ENCODE measurements around the gene RFT1.
"Not testable (repeated sequence)": the region's sequence is repeated elsewhere in the genome, so short reads cannot be mapped to it uniquely, and the experiment has no call there.

The RFT1 gene

DNA sequence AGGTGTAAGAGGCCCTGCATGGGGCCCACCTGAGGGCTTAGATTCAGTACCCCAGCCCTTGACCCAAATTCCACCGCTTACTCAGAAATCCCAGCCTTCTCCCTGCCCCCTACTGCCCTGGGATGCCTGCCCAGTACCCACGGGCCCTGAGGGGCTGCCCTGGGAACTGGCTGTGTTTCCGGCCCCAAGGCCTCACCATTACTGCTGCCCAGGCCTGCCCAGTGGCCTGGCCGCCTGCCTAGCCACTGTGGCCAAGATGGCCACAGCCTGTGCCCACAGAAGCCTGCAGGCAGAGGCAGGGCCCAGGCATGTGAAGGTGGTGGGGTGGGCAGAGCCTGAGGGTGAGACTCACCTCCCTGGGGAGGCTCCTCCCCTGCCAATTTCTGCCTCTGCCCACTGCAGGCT is 24.6 kb upstream of the RFT1 start:
- Histone ChIP-seq H3K9ac (ENCODE audit: low read length in 2 of 2) (no peak overlapping the region), H3K36me3 (ENCODE audit: control insufficient read depth in 2 of 2, insufficient read depth in 2 of 2, low read length in 2 of 2) (no peaks in the 10 kb centered on the region), H3K9me3 (ENCODE audit: control insufficient read depth in 2 of 2, low read length in 2 of 2) (no peaks in the 10 kb centered on the region), H3K4me1 (ENCODE audit: control insufficient read depth, insufficient read depth, low read length) (peaks cover 11% of the 10 kb centered on the region), H3K4me3 (ENCODE audit: low read length in 2 of 2) (no peak overlapping the region), H3K27me3 (ENCODE audit: control insufficient read depth in 1 of 2, insufficient read depth in 2 of 2, low read length in 2 of 2) (peaks cover 11 to 15% of the 10 kb centered on the region in 2 donors), H3K27ac (ENCODE audit: low read length) (no peak overlapping the region)

DNA sequence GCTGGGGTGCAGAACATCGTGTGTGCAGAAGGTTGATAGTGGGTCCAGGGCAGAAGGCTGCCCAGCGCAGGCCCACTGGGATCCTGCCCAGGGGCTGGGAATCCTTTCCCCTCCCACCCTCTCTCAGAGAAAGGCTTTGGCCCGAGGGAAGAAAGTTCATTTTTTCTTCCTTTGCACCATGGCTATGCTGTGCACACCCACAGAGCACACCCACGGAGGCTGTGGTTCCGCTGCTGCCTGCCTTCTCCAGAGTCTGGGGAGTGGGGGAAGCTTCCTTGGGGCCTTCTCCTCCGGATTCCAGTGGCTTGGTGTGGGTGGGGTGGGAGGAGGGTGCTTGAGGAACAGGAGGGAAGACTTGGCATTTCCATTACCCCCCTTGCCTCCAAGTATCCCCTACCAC is 23.7 kb upstream of the RFT1 start:
- Histone ChIP-seq H3K36me3 (ENCODE audit: control insufficient read depth in 2 of 2, insufficient read depth in 2 of 2, low read length in 2 of 2) (no peaks in the 10 kb centered on the region), H3K9ac (ENCODE audit: low read length in 2 of 2) (no peak overlapping the region), H3K27me3 (ENCODE audit: control insufficient read depth in 1 of 2, insufficient read depth in 2 of 2, low read length in 2 of 2) (peaks cover 11 to 15% of the 10 kb centered on the region in 2 donors), H3K27ac (ENCODE audit: low read length) (no peak overlapping the region), H3K4me3 (ENCODE audit: low read length in 2 of 2) (no peak overlapping the region), H3K4me1 (ENCODE audit: control insufficient read depth, insufficient read depth, low read length) (peaks cover 6% of the 10 kb centered on the region), H3K9me3 (ENCODE audit: control insufficient read depth in 2 of 2, low read length in 2 of 2) (no peaks in the 10 kb centered on the region)

DNA sequence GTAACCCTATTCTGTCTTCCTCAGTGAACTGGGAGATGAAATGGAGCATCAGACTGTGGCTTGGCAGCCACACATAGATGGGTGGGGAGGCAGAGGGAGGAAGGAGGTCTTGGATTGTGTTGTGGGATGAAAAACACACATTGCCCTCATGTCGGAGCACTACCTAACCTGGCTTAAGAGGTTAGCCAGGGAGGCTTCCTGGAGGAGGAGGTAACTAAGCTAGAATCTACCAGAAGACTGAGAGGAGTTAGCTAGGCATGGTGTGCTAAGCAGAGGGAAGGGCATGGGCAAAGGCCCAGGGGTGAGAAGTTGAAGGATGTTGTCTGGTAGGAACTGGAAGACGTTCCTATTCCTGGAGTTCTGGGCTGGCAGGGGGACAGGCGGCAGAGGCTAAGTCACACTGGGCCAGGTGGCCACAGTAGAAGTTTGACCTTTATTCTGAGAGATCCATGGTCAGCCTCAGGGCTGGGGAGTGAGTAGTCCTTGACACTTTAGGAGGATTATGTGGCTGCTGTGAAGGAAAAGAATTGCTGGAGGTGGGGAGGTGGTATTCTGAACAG is 23.1 kb upstream of the RFT1 start:
- H3K9me3 ChIP-seq (ENCODE audit: control insufficient read depth in 2 of 2, low read length in 2 of 2): no peaks in the 10 kb centered on the region
- no peak overlapping the region for H3K27ac ChIP-seq (ENCODE audit: low read length)
- peaks cover 6% of the 10 kb centered on the region for H3K4me1 ChIP-seq (ENCODE audit: control insufficient read depth, insufficient read depth, low read length)
- H3K27me3 ChIP-seq (ENCODE audit: control insufficient read depth in 1 of 2, insufficient read depth in 2 of 2, low read length in 2 of 2): peaks cover 11 to 15% of the 10 kb centered on the region in 2 donors
- H3K4me3 ChIP-seq (ENCODE audit: low read length in 2 of 2): no peak overlapping the region
- H3K36me3 ChIP-seq (ENCODE audit: control insufficient read depth in 2 of 2, insufficient read depth in 2 of 2, low read length in 2 of 2): no peaks in the 10 kb centered on the region
- H3K9ac ChIP-seq (ENCODE audit: low read length in 2 of 2): no peak overlapping the region

DNA sequence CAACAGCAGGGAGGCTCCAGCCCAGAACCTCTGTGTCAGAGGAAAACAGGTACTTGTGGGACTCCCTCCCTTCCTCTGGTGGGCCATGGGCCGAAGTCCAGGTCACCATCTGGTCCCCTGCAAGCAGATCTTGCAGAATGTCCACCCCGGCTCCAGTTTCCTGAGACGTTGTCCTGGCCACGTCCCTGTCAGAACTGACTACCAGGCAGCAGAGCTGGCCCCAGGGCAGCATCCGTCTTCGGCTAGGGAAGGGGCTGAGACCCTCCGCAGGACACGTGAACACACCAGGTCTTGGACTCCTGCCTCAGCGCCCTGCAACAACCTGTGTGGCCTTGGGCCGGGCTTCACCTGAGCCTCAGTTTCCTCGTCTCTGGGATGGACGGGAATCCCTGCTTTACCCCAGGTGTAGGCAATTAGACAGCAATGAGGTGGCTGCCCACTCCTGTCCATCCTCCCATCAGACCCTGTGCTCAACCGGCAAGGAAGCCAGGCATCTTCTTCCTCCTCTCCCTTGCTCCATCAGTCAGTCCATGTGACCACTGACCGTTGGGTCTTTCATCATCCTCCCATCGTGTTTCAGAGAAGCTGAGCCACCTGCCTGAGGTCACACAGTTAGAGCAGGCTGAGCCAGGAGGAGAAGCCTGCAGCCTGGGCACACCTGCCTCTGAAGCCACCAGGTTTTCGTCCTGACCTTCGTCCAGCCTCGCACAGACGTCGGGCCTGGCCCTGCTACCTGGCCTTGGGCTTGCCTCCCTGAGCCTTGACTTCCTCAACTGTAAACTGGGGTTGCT is 21.8 kb upstream of the RFT1 start:
- H3K9ac ChIP-seq (ENCODE audit: low read length in 2 of 2): no peak overlapping the region
- peaks cover 6% of the 10 kb centered on the region for H3K4me1 ChIP-seq (ENCODE audit: control insufficient read depth, insufficient read depth, low read length)
- no peaks in the 10 kb centered on the region for H3K36me3 ChIP-seq (ENCODE audit: control insufficient read depth in 2 of 2, insufficient read depth in 2 of 2, low read length in 2 of 2)
- H3K27me3 ChIP-seq (ENCODE audit: control insufficient read depth in 1 of 2, insufficient read depth in 2 of 2, low read length in 2 of 2): peaks cover 11 to 15% of the 10 kb centered on the region in 2 donors
- H3K27ac ChIP-seq (ENCODE audit: low read length): no peak overlapping the region
- H3K9me3 ChIP-seq (ENCODE audit: control insufficient read depth in 2 of 2, low read length in 2 of 2): no peaks in the 10 kb centered on the region
- no peak overlapping the region for H3K4me3 ChIP-seq (ENCODE audit: low read length in 2 of 2)

DNA sequence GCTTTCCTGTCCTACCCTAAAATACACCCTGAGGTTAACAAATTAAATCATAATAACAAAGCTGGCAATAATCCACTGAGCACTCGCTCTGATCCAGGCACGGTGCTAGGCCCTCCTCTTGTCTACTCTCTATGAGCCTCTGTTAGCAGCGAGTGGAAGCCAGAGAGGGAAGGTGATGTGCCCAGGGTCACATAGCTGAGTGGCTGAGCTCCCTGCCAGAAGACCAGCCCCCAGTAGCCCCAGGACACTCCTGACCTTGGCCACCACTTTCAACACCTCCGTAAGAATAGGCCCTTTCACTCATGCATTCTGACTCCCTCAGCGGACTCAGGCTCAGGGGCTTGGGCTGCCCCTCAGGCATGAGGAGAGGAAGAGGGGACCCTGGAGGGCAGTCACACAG is 21.2 kb upstream of the RFT1 start:
- Histone ChIP-seq H3K36me3 (ENCODE audit: control insufficient read depth in 2 of 2, insufficient read depth in 2 of 2, low read length in 2 of 2) (no peaks in the 10 kb centered on the region), H3K27me3 (ENCODE audit: control insufficient read depth in 1 of 2, insufficient read depth in 2 of 2, low read length in 2 of 2) (peaks cover 11 to 12% of the 10 kb centered on the region in 2 donors), H3K9me3 (ENCODE audit: control insufficient read depth in 2 of 2, low read length in 2 of 2) (no peaks in the 10 kb centered on the region), H3K27ac (ENCODE audit: low read length) (no peak overlapping the region), H3K9ac (ENCODE audit: low read length in 2 of 2) (no peak overlapping the region), H3K4me1 (ENCODE audit: control insufficient read depth, insufficient read depth, low read length) (peaks cover 6% of the 10 kb centered on the region), H3K4me3 (ENCODE audit: low read length in 2 of 2) (no peak overlapping the region)

DNA sequence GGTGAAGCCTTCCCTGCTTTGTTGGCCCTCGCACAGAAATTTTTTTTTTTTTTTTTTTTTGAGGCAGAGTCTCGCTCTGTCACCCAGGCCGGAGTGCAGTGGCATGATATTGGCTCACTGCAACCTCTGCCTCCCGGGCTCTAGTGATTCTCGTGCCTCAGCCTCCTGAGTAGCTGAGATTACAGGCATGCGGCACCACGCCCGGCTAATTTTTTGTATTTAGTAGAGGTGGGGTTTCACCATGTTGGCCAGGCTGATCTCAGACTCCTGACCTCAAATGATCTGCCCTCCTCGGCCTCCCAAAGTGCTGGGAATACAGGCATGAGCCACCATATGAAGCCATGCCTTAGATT is 20.8 kb upstream of the RFT1 start:
- not testable (repeated sequence) for H3K4me3 ChIP-seq (ENCODE audit: low read length in 2 of 2); H3K36me3 ChIP-seq (ENCODE audit: control insufficient read depth in 2 of 2, insufficient read depth in 2 of 2, low read length in 2 of 2); H3K9me3 ChIP-seq (ENCODE audit: control insufficient read depth in 2 of 2, low read length in 2 of 2); H3K27ac ChIP-seq (ENCODE audit: low read length); H3K4me1 ChIP-seq (ENCODE audit: control insufficient read depth, insufficient read depth, low read length); H3K9ac ChIP-seq (ENCODE audit: low read length in 2 of 2)
- H3K27me3 ChIP-seq (ENCODE audit: control insufficient read depth in 1 of 2, insufficient read depth in 2 of 2, low read length in 2 of 2): peaks cover 9 to 12% of the 10 kb centered on the region in 2 donors

DNA sequence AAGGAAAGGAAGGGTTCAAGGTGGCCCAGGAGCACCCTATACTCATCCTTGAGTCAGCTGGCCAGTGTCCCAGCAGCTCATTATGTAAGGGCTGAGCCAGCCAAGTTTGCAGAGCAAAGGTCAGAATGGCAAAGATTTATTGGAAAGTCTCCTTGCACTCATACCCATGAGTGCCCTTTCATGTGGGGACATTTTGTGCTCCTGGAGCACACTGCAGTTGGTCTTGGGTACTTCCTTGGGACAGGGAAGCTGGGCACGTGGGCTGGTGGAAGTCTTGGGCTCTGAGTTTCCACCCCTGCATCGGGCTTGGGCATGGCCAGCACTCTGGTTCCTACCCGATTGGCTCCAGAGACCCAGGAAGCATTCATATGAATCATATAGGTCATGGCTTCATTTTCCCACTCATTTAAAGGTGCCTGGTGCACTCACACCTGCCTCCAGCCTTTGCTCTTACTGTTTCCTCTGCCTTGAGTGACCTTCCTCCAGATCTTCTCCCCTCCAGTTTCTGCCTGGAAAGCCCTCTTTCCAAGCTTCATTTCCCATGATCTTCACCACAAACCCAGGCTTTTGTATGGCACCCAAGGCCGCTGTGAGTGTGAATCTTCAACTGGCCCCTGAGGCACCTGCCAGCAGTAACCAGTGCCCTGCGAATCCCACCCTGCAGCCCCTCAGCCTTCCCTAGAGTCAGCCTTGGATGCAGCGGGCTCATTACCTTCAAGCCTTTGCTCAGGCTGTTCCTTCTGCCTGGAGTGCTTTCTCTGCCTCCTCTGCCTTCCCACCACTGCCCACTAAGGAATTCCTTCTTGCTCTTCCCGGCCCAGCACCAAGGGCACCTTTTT is 20.2 kb upstream of the RFT1 start:
- no peaks in the 10 kb centered on the region for H3K36me3 ChIP-seq (ENCODE audit: control insufficient read depth in 2 of 2, insufficient read depth in 2 of 2, low read length in 2 of 2)
- peaks cover 6% of the 10 kb centered on the region for H3K4me1 ChIP-seq (ENCODE audit: control insufficient read depth, insufficient read depth, low read length)
- H3K27ac ChIP-seq (ENCODE audit: low read length): no peak overlapping the region
- no peak overlapping the region for H3K4me3 ChIP-seq (ENCODE audit: low read length in 2 of 2)
- H3K27me3 ChIP-seq (ENCODE audit: control insufficient read depth in 1 of 2, insufficient read depth in 2 of 2, low read length in 2 of 2): peaks cover 6 to 12% of the 10 kb centered on the region in 2 donors
- H3K9ac ChIP-seq (ENCODE audit: low read length in 2 of 2): no peak overlapping the region
- H3K9me3 ChIP-seq (ENCODE audit: control insufficient read depth in 2 of 2, low read length in 2 of 2): no peaks in the 10 kb centered on the region

DNA sequence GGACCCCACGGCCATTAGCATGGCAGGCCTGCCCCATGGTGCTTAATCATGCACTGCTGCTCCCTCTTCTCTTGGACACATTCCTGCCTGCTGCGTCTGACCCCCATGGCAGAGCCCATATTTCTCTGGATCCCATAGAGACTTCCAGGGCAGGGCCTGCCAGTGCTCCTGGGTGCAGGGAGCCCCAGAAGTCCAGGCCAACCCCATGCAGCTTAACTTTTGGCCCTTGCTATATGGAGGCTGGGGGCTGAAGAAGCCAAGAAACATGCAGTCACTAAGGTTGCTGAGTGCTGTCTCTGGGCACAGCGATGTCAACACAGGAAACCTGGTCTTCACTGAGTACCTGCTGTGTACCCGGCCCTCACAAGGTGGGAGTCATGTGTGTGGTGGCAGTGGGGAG is 19.5 kb upstream of the RFT1 start:
- H3K27ac ChIP-seq (ENCODE audit: low read length): no peak overlapping the region
- peaks cover 3% of the 10 kb centered on the region for H3K4me1 ChIP-seq (ENCODE audit: control insufficient read depth, insufficient read depth, low read length)
- H3K9me3 ChIP-seq (ENCODE audit: control insufficient read depth in 2 of 2, low read length in 2 of 2): no peaks in the 10 kb centered on the region
- no peak overlapping the region for H3K9ac ChIP-seq (ENCODE audit: low read length in 2 of 2)
- H3K4me3 ChIP-seq (ENCODE audit: low read length in 2 of 2): no peak overlapping the region
- H3K36me3 ChIP-seq (ENCODE audit: control insufficient read depth in 2 of 2, insufficient read depth in 2 of 2, low read length in 2 of 2): no peaks in the 10 kb centered on the region
- H3K27me3 ChIP-seq (ENCODE audit: control insufficient read depth in 1 of 2, insufficient read depth in 2 of 2, low read length in 2 of 2): peaks cover 0 to 5% of the 10 kb centered on the region in 2 donors

DNA sequence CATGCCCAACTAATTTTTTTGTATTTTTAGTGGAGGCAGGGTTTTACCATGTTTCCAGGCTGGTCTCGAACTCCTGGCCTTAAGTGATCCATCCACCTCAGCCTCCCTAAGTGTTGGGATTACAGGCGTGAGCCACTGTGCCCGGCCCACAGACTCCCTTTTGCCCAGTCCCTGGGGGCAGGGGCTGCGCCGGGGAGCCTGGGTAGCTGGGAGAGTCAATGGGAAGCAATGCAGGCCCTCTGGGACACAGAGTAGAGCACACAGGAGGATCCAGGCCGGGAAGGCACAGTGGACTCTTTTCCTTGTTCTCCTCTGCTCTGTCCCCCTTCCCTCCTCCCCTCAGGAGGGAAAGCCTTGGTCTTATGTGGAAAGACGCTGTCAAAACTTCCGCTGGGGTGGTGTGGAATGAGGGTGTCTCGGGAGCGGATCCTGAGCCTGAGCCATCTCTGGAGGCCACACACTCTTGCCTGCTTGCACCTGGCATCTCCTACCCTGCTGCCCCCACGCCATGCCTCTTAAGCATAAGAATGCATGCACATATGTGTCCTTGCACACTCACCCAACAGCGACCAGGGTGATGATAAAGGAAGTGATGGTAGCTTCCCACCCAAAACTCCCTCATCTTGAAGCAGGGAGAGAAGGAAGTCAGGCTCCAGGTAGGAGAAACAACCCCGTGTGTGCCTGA is 18.9 kb upstream of the RFT1 start:
- no peak overlapping the region for H3K27ac ChIP-seq (ENCODE audit: low read length)
- H3K4me3 ChIP-seq (ENCODE audit: low read length in 2 of 2): no peak overlapping the region
- H3K36me3 ChIP-seq (ENCODE audit: control insufficient read depth in 2 of 2, insufficient read depth in 2 of 2, low read length in 2 of 2): no peaks in the 10 kb centered on the region
- H3K9me3 ChIP-seq (ENCODE audit: control insufficient read depth in 2 of 2, low read length in 2 of 2): no peaks in the 10 kb centered on the region
- H3K27me3 ChIP-seq (ENCODE audit: control insufficient read depth in 1 of 2, insufficient read depth in 2 of 2, low read length in 2 of 2): peaks cover 0 to 1% of the 10 kb centered on the region in 2 donors
- no peak overlapping the region for H3K9ac ChIP-seq (ENCODE audit: low read length in 2 of 2)
- peaks cover 3% of the 10 kb centered on the region for H3K4me1 ChIP-seq (ENCODE audit: control insufficient read depth, insufficient read depth, low read length)

DNA sequence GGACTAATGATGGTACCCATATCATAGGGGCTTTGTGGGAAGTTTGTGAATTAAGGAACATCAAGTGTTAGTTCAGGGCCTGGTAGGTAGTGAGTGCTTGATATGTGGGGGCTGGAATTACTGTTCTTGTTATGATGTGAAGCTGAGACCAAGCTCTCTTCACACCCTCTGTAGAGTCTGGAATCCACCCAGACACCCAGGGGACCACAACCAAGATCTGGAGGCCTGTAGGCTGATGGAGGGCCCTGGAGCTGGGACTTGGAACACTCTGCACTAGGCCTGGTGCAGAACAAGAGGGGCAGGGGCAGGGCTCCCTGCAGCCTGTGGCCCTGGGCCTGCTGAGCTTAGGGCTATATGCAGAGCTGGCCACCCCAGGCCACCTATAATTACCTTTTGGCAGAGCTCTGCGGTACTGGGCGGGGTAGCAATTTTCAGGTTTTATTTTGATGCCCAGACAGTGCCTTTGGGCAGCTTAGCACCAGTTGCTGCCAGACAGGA is 17.7 kb upstream of the RFT1 start:
- H3K9ac ChIP-seq (ENCODE audit: low read length in 2 of 2): no peak overlapping the region
- H3K36me3 ChIP-seq (ENCODE audit: control insufficient read depth in 2 of 2, insufficient read depth in 2 of 2, low read length in 2 of 2): no peaks in the 10 kb centered on the region
- no peaks in the 10 kb centered on the region for H3K27me3 ChIP-seq (ENCODE audit: control insufficient read depth in 1 of 2, insufficient read depth in 2 of 2, low read length in 2 of 2)
- peaks cover 3% of the 10 kb centered on the region for H3K4me1 ChIP-seq (ENCODE audit: control insufficient read depth, insufficient read depth, low read length)
- no peak overlapping the region for H3K27ac ChIP-seq (ENCODE audit: low read length)
- H3K9me3 ChIP-seq (ENCODE audit: control insufficient read depth in 2 of 2, low read length in 2 of 2): no peaks in the 10 kb centered on the region
- H3K4me3 ChIP-seq (ENCODE audit: low read length in 2 of 2): no peak overlapping the region

All from stomach smooth muscle (tissue), 2 donors.